ENCODE results near the gene CBY1.
A peak's percentile ranks its signal among the peaks of the same experiment; 100 is the strongest.
"Not testable (repeated sequence)": the region's sequence is repeated elsewhere in the genome, so short reads cannot be mapped to it uniquely, and the experiment has no call there.

Gene CBY1

DNA sequence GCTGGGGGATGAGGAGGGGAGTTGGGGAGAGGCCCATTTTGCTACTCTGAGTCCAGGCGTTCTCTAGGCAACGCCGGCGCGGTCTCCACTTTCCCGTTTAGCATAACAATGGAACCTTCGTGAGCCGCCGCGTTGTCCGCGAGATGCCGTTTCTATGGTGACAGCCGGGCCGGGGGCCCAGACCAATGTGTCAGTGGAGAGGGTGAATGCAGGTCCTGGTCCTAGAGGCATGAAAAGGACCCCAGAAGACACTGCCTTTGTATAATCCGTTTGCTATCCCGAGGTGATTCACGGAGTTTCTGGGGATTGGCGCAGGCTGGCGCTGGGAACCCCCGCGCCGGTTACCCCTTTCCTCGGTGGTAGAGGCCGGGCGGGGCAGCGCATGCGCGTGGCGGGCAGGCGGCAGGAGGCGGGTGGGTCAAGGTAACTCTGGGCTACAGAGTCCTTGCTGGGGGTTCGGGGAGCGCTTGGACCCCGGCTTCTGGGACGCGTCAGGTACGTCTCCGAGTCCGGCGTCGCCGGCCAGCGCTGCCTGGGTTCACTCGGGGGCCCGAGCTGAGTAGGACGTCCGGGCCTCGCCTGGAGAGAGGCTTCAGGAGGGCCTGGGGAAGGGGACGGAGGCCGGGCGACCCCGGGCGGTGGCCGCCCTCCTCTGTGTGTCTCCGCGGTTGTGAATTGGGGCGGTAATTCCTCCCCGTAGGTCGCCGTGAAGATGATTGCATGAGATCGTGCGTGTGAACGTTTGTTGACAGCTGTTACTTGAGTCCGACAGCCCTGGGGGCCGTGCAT, at the start of gene CBY1, which contains the start of gene FAM227A:
TSS of gene CBY1 (plus strand) at position 383 of the 789 bp plus-strand sequence. CDS start 11,417 bp downstream, outside the sequence.
TSS of gene FAM227A (minus strand) at position 137 of the 789 bp plus-strand sequence. CDS start 6,224 bp downstream, outside the sequence.
- peaks cover 19% of the 10 kb centered on the region for H3K4me1 Mint-ChIP-seq (ENCODE audit: low read depth)
- peak; percentile 95 for DNase-seq
- peaks cover 22% of the 10 kb centered on the region for H3K36me3 Mint-ChIP-seq (ENCODE audit: low read depth)

GRCh38 chr22:38607680-38608079, 48.8 kb upstream of the CBY1 start:
- Mint-ChIP-seq H3K36me3 (ENCODE audit: low read depth) (no peaks in the 10 kb centered on the region), H3K27ac (no peak overlapping the region), H3K4me3 (no peak overlapping the region), H3K27me3 (no peaks in the 10 kb centered on the region), H3K9me3 (no peaks in the 10 kb centered on the region), H3K4me1 (ENCODE audit: low read depth) (no peaks in the 10 kb centered on the region)
- no peak for DNase-seq

More for the DNA sequence above, at the start of gene CBY1, which contains the start of gene FAM227A:
- Mint-ChIP-seq H3K4me3 (peak within 1 kb of the TSS; percentile 89), H3K27ac (peak within 1 kb of the TSS; percentile 98), H3K9me3 (no peaks in the 10 kb centered on the region), H3K27me3 (no peaks in the 10 kb centered on the region)

- H3K4me3 Mint-ChIP-seq: no peak overlapping the region
- H3K4me1 Mint-ChIP-seq (ENCODE audit: low read depth): peaks cover 3% of the 10 kb centered on the region
- H3K9me3 Mint-ChIP-seq: no peaks in the 10 kb centered on the region
- H3K27ac Mint-ChIP-seq: no peak overlapping the region
- no peak for DNase-seq
- no peaks in the 10 kb centered on the region for H3K36me3 Mint-ChIP-seq (ENCODE audit: low read depth)
- no peaks in the 10 kb centered on the region for H3K27me3 Mint-ChIP-seq
Measured at GRCh38 chr22:38608992-38609750, 47.3 kb upstream of the CBY1 start.

- H3K27me3 Mint-ChIP-seq: peaks cover 3% of the 10 kb centered on the region
- no peak overlapping the region for H3K27ac Mint-ChIP-seq
- no peak for DNase-seq
- H3K4me3 Mint-ChIP-seq: no peak overlapping the region
- H3K9me3 Mint-ChIP-seq: no peaks in the 10 kb centered on the region
- no peaks in the 10 kb centered on the region for H3K36me3 Mint-ChIP-seq (ENCODE audit: low read depth)
- peaks cover 3% of the 10 kb centered on the region for H3K4me1 Mint-ChIP-seq (ENCODE audit: low read depth)
Measured at GRCh38 chr22:38610234-38610633, 46.2 kb upstream of the CBY1 start.

GRCh38 chr22:38611559-38611958, 44.9 kb upstream of the CBY1 start:
- Mint-ChIP-seq H3K9me3 (no peaks in the 10 kb centered on the region), H3K27ac (no peak overlapping the region), H3K36me3 (ENCODE audit: low read depth) (no peaks in the 10 kb centered on the region), H3K4me1 (ENCODE audit: low read depth) (peaks cover 3% of the 10 kb centered on the region), H3K4me3 (no peak overlapping the region), H3K27me3 (peaks cover 12% of the 10 kb centered on the region)
- DNase-seq: no peak

DNA sequence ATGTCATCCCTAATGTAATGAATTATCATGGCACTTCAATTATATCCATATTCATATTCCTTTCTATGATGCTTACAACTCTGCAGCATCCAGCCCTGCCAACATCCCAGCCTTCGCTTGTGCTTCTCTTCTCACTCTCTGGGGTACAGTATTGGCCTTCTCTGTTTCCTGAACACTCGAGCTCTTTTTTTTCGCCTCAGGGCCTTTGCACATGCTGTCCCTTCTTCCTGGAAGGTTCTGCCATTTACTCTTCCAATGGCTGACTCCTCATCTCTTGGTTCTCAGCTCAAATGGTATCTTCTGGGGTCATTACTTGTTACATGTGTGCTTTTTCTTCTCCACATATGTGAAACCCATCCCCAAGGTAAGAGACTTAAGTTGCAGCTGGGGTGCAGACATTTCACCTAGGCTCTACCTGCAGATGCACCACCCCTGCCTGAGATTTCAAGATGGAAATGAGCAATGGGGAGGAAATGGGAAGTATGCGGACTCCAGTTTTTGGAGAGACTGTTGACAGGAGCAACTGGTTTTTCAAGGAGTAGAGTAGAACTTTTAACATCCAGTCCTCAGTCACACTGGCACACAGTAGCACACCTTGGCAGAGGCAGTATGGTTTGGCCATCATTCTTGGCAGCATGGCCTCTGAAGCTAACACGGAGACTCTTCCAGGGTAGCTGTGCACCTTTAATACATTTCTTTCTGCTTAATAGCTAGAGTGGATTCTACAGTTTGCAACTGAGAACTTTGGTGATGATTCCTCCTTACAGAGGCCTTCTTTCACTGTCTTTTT, 44.0 kb upstream of the CBY1 start:
- Mint-ChIP-seq H3K27ac (no peak overlapping the region), H3K36me3 (ENCODE audit: low read depth) (no peaks in the 10 kb centered on the region), H3K9me3 (no peaks in the 10 kb centered on the region), H3K4me3 (no peak overlapping the region), H3K27me3 (peaks cover 17% of the 10 kb centered on the region), H3K4me1 (ENCODE audit: low read depth) (peaks cover 3% of the 10 kb centered on the region)
- DNase-seq: no peak

GRCh38 chr22:38613588-38613987, 42.9 kb upstream of the CBY1 start:
- DNase-seq: no peak
- H3K9me3 Mint-ChIP-seq: peaks cover 4% of the 10 kb centered on the region
- H3K36me3 Mint-ChIP-seq (ENCODE audit: low read depth): no peaks in the 10 kb centered on the region
- peaks cover 3% of the 10 kb centered on the region for H3K4me1 Mint-ChIP-seq (ENCODE audit: low read depth)
- no peak overlapping the region for H3K27ac Mint-ChIP-seq
- H3K27me3 Mint-ChIP-seq: peaks cover 17% of the 10 kb centered on the region
- no peak overlapping the region for H3K4me3 Mint-ChIP-seq

DNA sequence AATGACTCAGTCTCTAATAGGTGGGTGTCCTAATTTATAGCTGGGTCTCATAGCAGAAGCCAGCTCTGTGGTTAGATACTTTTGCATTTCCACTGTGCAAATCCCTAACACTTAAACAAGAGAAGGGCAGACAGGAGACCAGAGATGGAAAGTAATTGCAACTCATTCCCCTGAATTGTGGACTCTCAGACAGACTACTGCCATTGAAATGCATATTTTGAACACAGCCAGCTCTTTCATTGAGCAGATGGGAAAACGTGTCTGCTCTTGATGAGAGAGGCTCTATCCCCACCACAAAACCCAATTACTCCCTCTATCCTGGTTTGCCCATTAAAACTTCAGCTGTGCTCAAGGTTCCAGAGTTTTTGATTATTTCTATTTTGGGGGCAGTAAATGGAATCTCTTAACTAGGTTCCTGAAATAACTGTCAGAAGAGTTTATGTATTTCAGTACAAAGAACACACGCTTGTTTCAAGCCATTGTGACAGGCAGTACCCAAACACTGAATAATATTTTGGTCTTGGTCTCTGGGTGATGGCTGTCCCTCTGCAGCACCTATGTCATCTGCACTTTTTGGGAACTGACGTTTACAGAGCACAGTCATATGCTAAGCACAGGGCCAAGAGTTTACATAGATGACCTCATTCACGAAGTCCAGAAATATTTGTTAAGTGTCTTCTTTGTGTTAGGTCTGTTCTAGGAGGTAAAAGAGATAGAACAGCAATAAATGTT, 41.9 kb upstream of the CBY1 start:
- no peak overlapping the region for H3K27ac Mint-ChIP-seq
- peaks cover 3% of the 10 kb centered on the region for H3K4me1 Mint-ChIP-seq (ENCODE audit: low read depth)
- H3K36me3 Mint-ChIP-seq (ENCODE audit: low read depth): no peaks in the 10 kb centered on the region
- H3K4me3 Mint-ChIP-seq: no peak overlapping the region
- H3K9me3 Mint-ChIP-seq: peaks cover 6% of the 10 kb centered on the region
- no peak for DNase-seq
- peaks cover 19% of the 10 kb centered on the region for H3K27me3 Mint-ChIP-seq

DNA sequence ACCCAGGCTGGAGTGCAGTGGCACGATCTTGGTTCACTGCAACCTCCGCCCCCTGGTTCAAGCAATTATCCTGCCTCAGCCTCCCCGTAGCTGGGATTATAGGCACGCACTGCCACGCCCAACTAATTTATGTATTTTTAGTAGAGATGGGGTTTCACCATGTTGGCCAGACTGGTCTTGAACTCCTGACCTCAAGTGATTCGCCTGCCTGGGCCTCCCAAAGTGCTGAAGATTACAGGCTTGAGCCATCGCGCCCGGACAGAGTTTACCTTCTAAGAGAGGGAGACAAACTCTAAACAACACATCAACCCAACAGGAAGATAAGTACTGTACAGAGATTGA, 41.4 kb upstream of the CBY1 start:
- H3K4me3 Mint-ChIP-seq; H3K9me3 Mint-ChIP-seq; DNase-seq; H3K27ac Mint-ChIP-seq; H3K36me3 Mint-ChIP-seq (ENCODE audit: low read depth); H3K4me1 Mint-ChIP-seq (ENCODE audit: low read depth): not testable (repeated sequence)
- peaks cover 21% of the 10 kb centered on the region for H3K27me3 Mint-ChIP-seq

DNA sequence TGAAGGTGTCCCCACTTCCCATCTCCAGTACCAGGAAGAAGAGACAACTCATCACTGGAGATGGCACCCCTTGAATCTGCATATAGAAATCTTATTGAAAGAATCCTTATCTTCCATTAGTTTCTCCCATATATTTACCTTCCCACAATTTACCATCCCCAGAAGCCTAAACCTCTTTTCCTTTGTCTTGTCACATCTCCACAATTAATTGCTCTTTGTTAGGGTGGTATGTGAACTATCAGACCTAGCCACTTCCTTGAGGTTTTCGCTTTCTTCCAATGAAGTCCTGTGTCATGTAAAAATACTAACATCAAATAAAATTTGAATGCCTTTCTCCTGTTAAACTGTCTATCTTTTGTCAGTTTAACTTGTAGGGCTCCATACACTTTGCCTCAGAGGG, 38.2 kb upstream of the CBY1 start:
- Mint-ChIP-seq H3K27ac (no peak overlapping the region), H3K27me3 (peaks cover 21% of the 10 kb centered on the region), H3K4me1 (ENCODE audit: low read depth) (peaks cover 3% of the 10 kb centered on the region), H3K9me3 (peaks cover 6% of the 10 kb centered on the region), H3K4me3 (no peak overlapping the region), H3K36me3 (ENCODE audit: low read depth) (no peaks in the 10 kb centered on the region)
- no peak for DNase-seq

DNA sequence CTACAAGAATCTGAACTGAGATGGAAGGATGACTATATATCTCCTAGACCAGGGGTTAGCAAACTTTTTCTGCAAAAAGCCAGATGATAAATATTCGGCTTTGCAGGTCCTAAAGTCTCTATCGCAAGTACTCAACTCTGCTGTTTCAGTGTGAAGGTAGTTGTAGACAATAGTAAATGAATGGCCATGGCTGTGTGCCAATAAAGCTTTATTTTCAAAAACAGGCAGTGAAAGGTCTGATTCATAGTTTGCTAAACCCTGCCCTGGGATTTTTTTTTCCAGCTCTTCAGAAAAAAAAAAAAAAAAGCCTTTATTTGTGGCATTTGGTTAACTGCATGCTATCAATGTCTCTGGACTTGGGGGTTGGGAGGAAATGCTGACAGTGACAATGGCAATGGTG, 37.8 kb upstream of the CBY1 start:
- Mint-ChIP-seq H3K27ac (no peak overlapping the region), H3K27me3 (peaks cover 21% of the 10 kb centered on the region), H3K9me3 (peaks cover 6% of the 10 kb centered on the region), H3K4me3 (no peak overlapping the region), H3K4me1 (ENCODE audit: low read depth) (peaks cover 1% of the 10 kb centered on the region), H3K36me3 (ENCODE audit: low read depth) (no peaks in the 10 kb centered on the region)
- DNase-seq: no peak

GRCh38 chr22:38623351-38623750, 33.1 kb upstream of the CBY1 start:
- no peaks in the 10 kb centered on the region for H3K36me3 Mint-ChIP-seq (ENCODE audit: low read depth)
- no peak for DNase-seq
- H3K9me3 Mint-ChIP-seq: peaks cover 3% of the 10 kb centered on the region
- H3K4me3 Mint-ChIP-seq: no peak overlapping the region
- H3K4me1 Mint-ChIP-seq (ENCODE audit: low read depth): no peaks in the 10 kb centered on the region
- H3K27ac Mint-ChIP-seq: no peak overlapping the region
- peaks cover 4% of the 10 kb centered on the region for H3K27me3 Mint-ChIP-seq

DNA sequence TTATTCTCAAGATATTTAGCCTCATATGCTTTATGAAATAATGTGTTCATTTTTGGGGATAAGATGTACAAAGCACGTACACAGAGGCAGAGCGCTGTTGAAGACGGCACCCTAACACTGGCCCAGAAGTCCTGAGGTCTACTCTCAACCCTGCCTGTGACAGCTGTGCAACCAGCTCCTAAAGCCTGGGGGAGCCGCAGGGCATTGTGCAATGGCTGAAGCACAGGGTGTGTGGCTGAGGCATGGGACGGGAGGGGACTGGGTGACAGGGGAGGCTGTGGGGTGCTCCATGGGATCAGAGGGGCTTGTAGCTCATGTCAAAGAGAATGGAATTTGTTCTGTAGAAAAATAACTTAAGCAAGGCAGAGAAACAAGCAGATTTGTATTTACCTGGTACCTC, 28.0 kb upstream of the CBY1 start:
- Mint-ChIP-seq H3K27me3 (no peaks in the 10 kb centered on the region), H3K27ac (no peak overlapping the region), H3K9me3 (no peaks in the 10 kb centered on the region), H3K4me1 (ENCODE audit: low read depth) (peaks cover 11% of the 10 kb centered on the region), H3K4me3 (no peak overlapping the region), H3K36me3 (ENCODE audit: low read depth) (no peaks in the 10 kb centered on the region)
- DNase-seq: no peak

- Mint-ChIP-seq H3K4me1 (ENCODE audit: low read depth) (peaks cover 11% of the 10 kb centered on the region), H3K27me3 (no peaks in the 10 kb centered on the region), H3K4me3 (no peak overlapping the region), H3K9me3 (no peaks in the 10 kb centered on the region), H3K27ac (no peak overlapping the region), H3K36me3 (ENCODE audit: low read depth) (no peaks in the 10 kb centered on the region)
- DNase-seq: no peak
Measured at GRCh38 chr22:38629108-38629507, 27.3 kb upstream of the CBY1 start.

Measured in activated T-cell treated with anti-CD3 and anti-CD28 coated beads, Interleukin-2, amount 50 U/mL, for 24 hours (primary cell).